Ectodermal cell (in vitro differentiated cells): Measurements from ENCODE around the gene DNTTIP2. TPM values are rescaled to one million over a fixed set of nuclear protein-coding genes. Genes with fewer than 3 reads are reported as not detected.
"Not testable (repeated sequence)": the region's sequence is repeated elsewhere in the genome, so short reads cannot be mapped to it uniquely, and the experiment has no call there.

Source experiments
- H3K27ac ChIP-seq: 2 replicates; pipeline ENCODE4 v1.7.0; 2013; ENCODE audit warnings: mild to moderate bottlenecking, low read depth, low read length; ENCODE audit not compliant: insufficient read depth, poor library complexity, severe bottlenecking
- H3K27me3 ChIP-seq: 2 replicates; pipeline ENCODE4 v1.7.0; 2013; ENCODE audit warnings: mild to moderate bottlenecking, low read length; ENCODE audit not compliant: insufficient read depth, control insufficient read depth, poor library complexity, severe bottlenecking
- H3K36me3 ChIP-seq: one replicate; pipeline ENCODE4 v1.7.0; 2013; ENCODE audit warnings: low read length; ENCODE audit not compliant: control insufficient read depth, insufficient read depth
- H3K4me1 ChIP-seq: one replicate; pipeline ENCODE4 v1.7.0; 2013; ENCODE audit warnings: low read length; ENCODE audit not compliant: control insufficient read depth, insufficient read depth
- H3K4me3 ChIP-seq: 2 replicates; pipeline ENCODE4 v1.7.0; 2013; ENCODE audit warnings: low read depth, low read length, control low read depth; ENCODE audit not compliant: insufficient read depth
- H3K9me3 ChIP-seq: 2 replicates; pipeline ENCODE4 v1.7.0; 2013; ENCODE audit warnings: mild to moderate bottlenecking, low read length, moderate library complexity; ENCODE audit not compliant: control insufficient read depth
- WGBS, 2 experiments: methylation state at CpG; one replicate each; pipeline ENCODE4 v1.1.7; 2013; ENCODE audit warnings: missing lambda C conversion rate in 2 of 2; 5-methylcytosine and 5-hydroxymethylcytosine counted together
- polyA plus RNA-seq, 4 experiments: library from polyadenylated mRNA; stranded (reverse); fragments of 50-300 nt; gene quantifications; one replicate each; pipeline ENCODE4 v1.2.3, GENCODE V29; 2013

The DNTTIP2 gene, protein sequence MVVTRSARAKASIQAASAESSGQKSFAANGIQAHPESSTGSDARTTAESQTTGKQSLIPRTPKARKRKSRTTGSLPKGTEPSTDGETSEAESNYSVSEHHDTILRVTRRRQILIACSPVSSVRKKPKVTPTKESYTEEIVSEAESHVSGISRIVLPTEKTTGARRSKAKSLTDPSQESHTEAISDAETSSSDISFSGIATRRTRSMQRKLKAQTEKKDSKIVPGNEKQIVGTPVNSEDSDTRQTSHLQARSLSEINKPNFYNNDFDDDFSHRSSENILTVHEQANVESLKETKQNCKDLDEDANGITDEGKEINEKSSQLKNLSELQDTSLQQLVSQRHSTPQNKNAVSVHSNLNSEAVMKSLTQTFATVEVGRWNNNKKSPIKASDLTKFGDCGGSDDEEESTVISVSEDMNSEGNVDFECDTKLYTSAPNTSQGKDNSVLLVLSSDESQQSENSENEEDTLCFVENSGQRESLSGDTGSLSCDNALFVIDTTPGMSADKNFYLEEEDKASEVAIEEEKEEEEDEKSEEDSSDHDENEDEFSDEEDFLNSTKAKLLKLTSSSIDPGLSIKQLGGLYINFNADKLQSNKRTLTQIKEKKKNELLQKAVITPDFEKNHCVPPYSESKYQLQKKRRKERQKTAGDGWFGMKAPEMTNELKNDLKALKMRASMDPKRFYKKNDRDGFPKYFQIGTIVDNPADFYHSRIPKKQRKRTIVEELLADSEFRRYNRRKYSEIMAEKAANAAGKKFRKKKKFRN
- polyA plus RNA-seq (2013, experiment 1 of 4) = 62.5 TPM
- polyA plus RNA-seq (2013, experiment 2 of 4) = 68.0 TPM
- polyA plus RNA-seq (2013, experiment 3 of 4) = 55.1 TPM
- polyA plus RNA-seq (2013, experiment 4 of 4) = 63.1 TPM

GRCh38 chr1:93878889-93879586 is at the start of gene DNTTIP2:
DNTTIP2 (minus strand) TSS chr1:93879206; CDS start chr1:93879148, 58 bp downstream.
- Histone ChIP-seq H3K4me1 (peaks cover 14% of the 10 kb centered on the region), H3K27ac (peak within 1 kb of the TSS; percentile 96), H3K36me3 (peaks cover 22% of the 10 kb centered on the region), H3K4me3 (peak within 1 kb of the TSS; percentile 98), H3K9me3 (no peaks in the 10 kb centered on the region), H3K27me3 (no peaks in the 10 kb centered on the region)
- 4% methylated on average over 50 of the region's 50 CpGs for WGBS, 2 experiments

DNA sequence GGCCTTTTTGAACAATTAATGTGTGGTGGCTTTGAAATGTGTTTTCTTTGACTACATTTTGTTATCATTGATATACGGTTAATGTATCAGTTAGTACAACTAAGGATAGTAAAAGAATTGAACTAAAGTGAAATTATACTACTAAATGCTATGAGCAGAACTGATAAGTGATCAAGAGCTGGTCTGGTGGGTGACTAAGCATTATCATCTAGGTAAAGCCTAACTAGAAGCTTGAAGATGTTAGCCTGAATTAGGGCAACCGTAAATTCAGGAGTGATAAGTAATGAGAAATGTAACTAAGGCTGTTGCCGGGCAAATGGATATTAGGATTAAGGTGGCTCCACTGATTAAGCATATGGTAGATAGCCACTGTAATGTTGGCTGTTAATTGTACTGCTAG is 46.2 kb upstream of the DNTTIP2 start:
- Histone ChIP-seq H3K4me3 (no peak overlapping the region), H3K27me3 (no peaks in the 10 kb centered on the region), H3K9me3 (peaks cover 2% of the 10 kb centered on the region), H3K36me3 (no peaks in the 10 kb centered on the region), H3K4me1 (no peaks in the 10 kb centered on the region), H3K27ac (no peak overlapping the region)
- 88 to 96% methylated on average over 3 of the region's 3 CpGs for WGBS, 2 experiments

DNA sequence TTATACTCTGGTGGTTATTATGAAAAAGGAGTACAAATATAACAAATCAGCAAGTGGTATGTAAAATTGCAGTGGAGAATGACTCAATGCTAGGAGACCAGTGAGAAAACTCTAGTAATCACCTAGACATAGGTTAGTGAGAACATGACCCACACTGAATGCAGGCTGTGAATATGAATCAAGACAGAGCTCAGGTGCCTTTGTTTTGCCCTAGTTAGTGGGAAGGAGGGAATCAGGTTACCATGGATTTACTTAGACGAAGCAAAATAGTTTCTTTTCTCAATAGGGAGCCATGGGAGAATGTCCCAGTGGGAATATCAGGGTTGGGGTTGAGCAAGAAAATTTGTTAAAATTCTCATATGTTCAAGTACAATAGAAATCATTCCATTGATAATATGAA is 40.8 kb upstream of the DNTTIP2 start:
- Histone ChIP-seq H3K4me3 (no peak overlapping the region), H3K9me3 (no peaks in the 10 kb centered on the region), H3K36me3 (no peaks in the 10 kb centered on the region), H3K27me3 (no peaks in the 10 kb centered on the region), H3K27ac (no peak overlapping the region), H3K4me1 (no peaks in the 10 kb centered on the region)
- 11 to 30% methylated on average over 1 of the region's 1 CpG for WGBS, 2 experiments

DNA sequence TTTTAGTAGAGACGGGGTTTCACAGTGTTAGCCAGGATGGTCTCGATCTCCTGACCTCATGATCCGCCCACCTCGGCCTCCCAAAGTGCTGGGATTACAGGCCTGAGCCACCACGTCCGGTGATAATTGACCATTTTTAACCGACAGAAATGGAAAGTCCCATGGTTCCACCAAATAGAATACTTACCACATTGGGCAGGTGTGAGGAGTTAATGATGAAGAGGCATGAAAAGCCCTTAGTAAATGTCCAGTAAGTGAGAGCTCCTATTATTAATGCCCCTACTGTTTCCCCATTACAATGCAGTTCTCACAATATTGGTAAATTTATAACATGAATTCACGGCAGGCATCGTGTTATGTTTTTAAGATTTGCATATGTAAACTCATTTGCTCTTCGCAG is 38.3 kb upstream of the DNTTIP2 start:
- WGBS, 2 experiments = 94 to 96% methylated on average over 9 to 10 of the region's 10 CpGs
- no peaks in the 10 kb centered on the region for H3K9me3 ChIP-seq
- no peak overlapping the region for H3K4me3 ChIP-seq
- H3K27me3 ChIP-seq = no peaks in the 10 kb centered on the region
- no peaks in the 10 kb centered on the region for H3K36me3 ChIP-seq
- no peak overlapping the region for H3K27ac ChIP-seq
- no peaks in the 10 kb centered on the region for H3K4me1 ChIP-seq

DNA sequence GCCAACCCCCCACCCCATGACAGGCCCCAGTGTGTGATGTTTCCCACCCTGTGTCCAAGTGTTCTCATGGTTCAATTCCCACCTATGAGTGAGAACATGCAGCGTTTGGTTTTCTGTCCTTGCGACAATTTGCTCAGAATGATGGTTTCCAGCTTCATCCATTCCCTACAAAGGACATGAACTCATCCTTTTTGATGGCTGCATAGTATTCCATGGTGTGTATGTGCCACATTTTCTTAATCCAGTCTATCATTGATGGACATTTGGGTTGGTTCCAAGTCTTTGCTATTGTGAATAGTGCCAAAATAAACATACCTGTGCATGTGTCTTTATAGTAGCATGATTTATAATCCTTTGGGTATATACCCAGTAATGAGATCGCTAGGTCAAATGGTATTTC is 31.9 kb upstream of the DNTTIP2 start:
- 92 to 100% methylated on average over 3 of the region's 3 CpGs for WGBS, 2 experiments
- H3K27me3 ChIP-seq = peaks cover 13% of the 10 kb centered on the region
- not testable (repeated sequence) for H3K36me3 ChIP-seq, H3K4me3 ChIP-seq, H3K4me1 ChIP-seq, H3K9me3 ChIP-seq, H3K27ac ChIP-seq

DNA sequence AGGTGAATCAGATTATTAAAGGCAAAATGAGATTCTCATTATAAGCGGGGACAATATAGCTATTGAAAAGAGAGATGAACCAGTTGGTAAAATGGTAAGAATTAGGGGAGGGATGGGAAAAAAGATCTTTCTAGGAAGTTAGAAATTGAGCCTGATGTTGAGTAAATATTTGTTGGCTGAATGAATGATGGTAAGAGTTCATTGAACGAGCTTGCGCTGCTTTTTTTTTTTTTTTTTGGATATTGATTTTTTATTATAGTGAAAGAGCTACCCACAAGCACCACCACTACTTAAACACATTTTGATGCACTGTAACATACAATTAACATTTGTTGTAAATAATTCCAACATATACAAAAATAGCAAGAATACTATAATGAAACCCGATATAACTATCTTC is 31.3 kb upstream of the DNTTIP2 start:
- no peaks in the 10 kb centered on the region for H3K4me1 ChIP-seq
- no peak overlapping the region for H3K27ac ChIP-seq
- H3K9me3 ChIP-seq = no peaks in the 10 kb centered on the region
- H3K27me3 ChIP-seq = peaks cover 13% of the 10 kb centered on the region
- 97 to 99% methylated on average over 1 to 3 of the region's 4 CpGs for WGBS, 2 experiments
- H3K36me3 ChIP-seq = no peaks in the 10 kb centered on the region
- peak overlapping the region; percentile 58 for H3K4me3 ChIP-seq

GRCh38 chr1:93909146-93910050 is 30.4 kb upstream of the DNTTIP2 start, which contains the start of gene GCLM:
GCLM (minus strand) TSS chr1:93909430; CDS start chr1:93909163, 267 bp downstream.
- WGBS, 2 experiments = 1% methylated on average over 102 of the region's 102 CpGs
- H3K27me3 ChIP-seq = peaks cover 13% of the 10 kb centered on the region
- H3K4me1 ChIP-seq = no peaks in the 10 kb centered on the region
- H3K4me3 ChIP-seq = peak within 1 kb of the TSS; percentile 58
- H3K27ac ChIP-seq = peak within 1 kb of the TSS; percentile 44
- no peaks in the 10 kb centered on the region for H3K9me3 ChIP-seq
- H3K36me3 ChIP-seq = no peaks in the 10 kb centered on the region

GRCh38 chr1:93908394-93909145 is 29.6 kb upstream of the DNTTIP2 start:
- Histone ChIP-seq H3K27ac (no peak overlapping the region), H3K4me1 (no peaks in the 10 kb centered on the region), H3K4me3 (peak overlapping the region; percentile 58), H3K9me3 (no peaks in the 10 kb centered on the region), H3K27me3 (peaks cover 13% of the 10 kb centered on the region), H3K36me3 (no peaks in the 10 kb centered on the region)
- WGBS, 2 experiments = 2% methylated on average over 49 of the region's 49 CpGs

DNA sequence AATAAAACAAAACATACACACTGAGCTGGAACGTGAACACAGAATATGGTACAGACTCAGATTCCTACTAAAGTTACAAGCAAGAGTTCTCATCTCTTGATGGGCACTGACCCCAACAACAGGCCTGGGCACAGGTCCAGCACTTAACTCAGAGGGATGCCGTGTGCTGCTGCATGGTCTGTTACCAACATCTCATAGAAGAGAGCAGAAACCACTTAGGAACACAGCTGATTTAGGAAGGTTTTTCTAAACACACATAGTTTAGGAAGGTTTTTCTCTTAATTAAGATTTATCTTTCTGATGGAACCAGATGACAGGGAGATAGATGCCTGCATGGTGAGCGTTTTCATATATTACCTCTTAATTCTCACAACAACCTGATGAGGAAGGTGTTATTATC is 28.7 kb upstream of the DNTTIP2 start:
- Histone ChIP-seq H3K9me3 (no peaks in the 10 kb centered on the region), H3K4me1 (no peaks in the 10 kb centered on the region), H3K4me3 (no peak overlapping the region), H3K27ac (no peak overlapping the region), H3K27me3 (peaks cover 13% of the 10 kb centered on the region), H3K36me3 (no peaks in the 10 kb centered on the region)
- WGBS, 2 experiments = 79 to 80% methylated on average over 2 of the region's 3 CpGs
